GM21528 (cell line): Measurements from ENCODE around the gene TAS2R16.

Experiments used
- ATAC-seq: cut with Tn5 transposase; IDR thresholded peaks from one replicate; pipeline ENCODE4 v1.9.1; 2021; ENCODE audit warnings: mild to moderate bottlenecking, moderate library complexity; ENCODE audit not compliant: unreplicated experiment, low FRiP score

TAS2R16 gene

GRCh38 chr7:122995600-122995999 is at the start of gene TAS2R16:
Gene TAS2R16, minus strand, starts transcription at chr7:122995700. Its CDS starts 66 bp downstream, at chr7:122995634.
- ATAC-seq: no peak

GRCh38 chr7:123043642-123044041 is 48.1 kb upstream of the TAS2R16 start:
- ATAC-seq: no peak

GRCh38 chr7:123041101-123041500 is 45.6 kb upstream of the TAS2R16 start:
- no peak for ATAC-seq

GRCh38 chr7:123039269-123039668 is 43.8 kb upstream of the TAS2R16 start:
- no peak for ATAC-seq

- ATAC-seq: no peak
These were observed 38.6 kb upstream of the TAS2R16 start for GRCh38 chr7:123034106-123034505.

GRCh38 chr7:123030631-123031030 is 35.1 kb upstream of the TAS2R16 start:
- ATAC-seq: no peak

GRCh38 chr7:123028339-123028738 is 32.8 kb upstream of the TAS2R16 start:
- no peak for ATAC-seq

GRCh38 chr7:123026251-123026650 is 30.8 kb upstream of the TAS2R16 start:
- no peak for ATAC-seq

- ATAC-seq: no peak
These were observed 29.7 kb upstream of the TAS2R16 start for GRCh38 chr7:123024989-123025758.

- no peak for ATAC-seq
These were observed 27.6 kb upstream of the TAS2R16 start for GRCh38 chr7:123023126-123023525.

- no peak for ATAC-seq
These were observed 27.1 kb upstream of the TAS2R16 start for GRCh38 chr7:123022576-123022975.

GRCh38 chr7:123012435-123012834 is 16.9 kb upstream of the TAS2R16 start:
- no peak for ATAC-seq

- ATAC-seq: no peak
These were observed 16.4 kb upstream of the TAS2R16 start for GRCh38 chr7:123011766-123012369.

- ATAC-seq: no peak
These were observed 9.4 kb upstream of the TAS2R16 start for GRCh38 chr7:123004931-123005330.

GRCh38 chr7:123003539-123004126 is 8.1 kb upstream of the TAS2R16 start:
- ATAC-seq: no peak

GRCh38 chr7:122989577-122989976 is 5.9 kb downstream of the TAS2R16 start:
- no peak for ATAC-seq

- ATAC-seq: no peak
These were observed 6.5 kb downstream of the TAS2R16 start for GRCh38 chr7:122989041-122989440.

GRCh38 chr7:122988333-122988732 is 7.2 kb downstream of the TAS2R16 start:
- no peak for ATAC-seq

- no peak for ATAC-seq
These were observed 8.0 kb downstream of the TAS2R16 start for GRCh38 chr7:122987463-122987862.

- no peak for ATAC-seq
These were observed 11.5 kb downstream of the TAS2R16 start for GRCh38 chr7:122984021-122984420.

GRCh38 chr7:122983261-122983660 is 12.2 kb downstream of the TAS2R16 start:
- no peak for ATAC-seq

GRCh38 chr7:122975341-122975740 is 20.2 kb downstream of the TAS2R16 start:
- ATAC-seq: no peak
